NCI-H2171 treated with DMSO at 0.1 percent for 48 hours (cell line): ENCODE measurements around the gene CIT.

Source experiments
- DNase-seq: peaks from one replicate; lab custom pipeline; 2025; lab: John Stamatoyannopoulos, UW

The CIT gene

GRCh38 chr12:119700078-119700477, 177.0 kb downstream of the CIT start:
- DNase-seq, result no peak

- DNase-seq, result no peak
Observed at GRCh38 chr12:119699199-119699760, 177.8 kb downstream of the CIT start.

- no peak for DNase-seq
Observed at GRCh38 chr12:119696943-119697342, 180.2 kb downstream of the CIT start.

DNA sequence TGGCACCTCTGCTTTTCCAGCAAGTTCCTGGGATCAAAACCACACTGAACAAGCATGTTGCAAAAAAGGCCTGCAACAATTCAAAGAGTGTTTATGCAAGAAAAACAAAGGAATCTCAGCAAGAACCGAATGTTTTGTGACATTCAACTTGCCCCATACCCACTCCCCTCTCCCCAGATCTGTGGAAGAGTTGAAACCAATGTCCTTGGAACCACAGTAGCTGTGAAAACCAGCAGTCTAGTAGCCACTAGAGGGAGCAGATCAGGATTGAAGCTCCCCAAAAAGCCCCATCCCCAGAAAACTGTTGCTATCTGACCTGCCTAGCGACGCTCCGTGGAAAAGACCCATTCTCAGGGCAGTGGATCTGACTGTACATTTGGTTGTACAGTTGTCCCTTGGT, 182.1 kb downstream of the CIT start:
- DNase-seq, result peak; percentile 11

GRCh38 chr12:119694111-119694510, 183.0 kb downstream of the CIT start:
- DNase-seq, result no peak

GRCh38 chr12:119693511-119693910, 183.6 kb downstream of the CIT start:
- DNase-seq, result no peak

DNA sequence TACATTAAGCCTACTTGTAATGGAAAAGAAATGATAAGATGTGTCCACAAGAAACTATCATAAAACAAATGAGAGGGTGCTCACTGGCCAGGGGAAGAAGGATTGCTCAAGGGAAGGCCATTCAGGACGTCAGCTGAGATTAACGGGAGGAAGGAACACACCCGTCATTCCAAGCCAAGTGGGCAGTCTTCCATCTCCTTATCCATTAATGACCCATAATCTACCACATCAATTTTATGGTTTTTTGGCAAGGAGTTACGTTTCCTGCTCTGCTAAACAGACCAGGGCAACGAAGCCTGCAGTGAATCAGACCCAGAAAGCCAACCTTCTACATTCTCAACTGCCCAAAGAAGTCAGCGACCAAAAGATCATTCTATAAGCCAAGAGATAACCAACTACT, 184.1 kb downstream of the CIT start:
- no peak for DNase-seq

DNA sequence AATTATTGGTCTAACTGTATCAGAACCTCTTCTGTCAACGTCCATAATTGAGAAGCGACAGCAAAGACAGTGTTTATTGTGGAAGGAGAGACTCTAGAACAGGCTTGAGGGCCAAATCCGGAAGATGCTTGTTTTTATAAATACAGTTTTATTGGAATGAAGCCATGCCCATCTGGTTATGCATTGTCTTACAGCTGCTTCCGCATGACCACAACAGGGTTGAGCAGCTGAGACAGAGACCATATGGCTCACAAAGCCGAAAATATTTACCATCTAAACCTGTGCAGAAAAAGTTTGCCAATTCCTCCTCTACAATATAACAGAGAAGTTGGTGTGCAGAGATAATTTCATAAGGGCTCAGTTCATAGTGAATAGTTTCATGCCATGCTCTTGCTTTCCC, 184.7 kb downstream of the CIT start:
- DNase-seq, result peak; percentile 92

GRCh38 chr12:119691202-119691810, 185.8 kb downstream of the CIT start:
- DNase-seq, result no peak

- no peak for DNase-seq
Observed at GRCh38 chr12:119689935-119690500, 187.1 kb downstream of the CIT start.

- DNase-seq, result no peak
Observed at GRCh38 chr12:119687879-119688278, 189.2 kb downstream of the CIT start.

DNA sequence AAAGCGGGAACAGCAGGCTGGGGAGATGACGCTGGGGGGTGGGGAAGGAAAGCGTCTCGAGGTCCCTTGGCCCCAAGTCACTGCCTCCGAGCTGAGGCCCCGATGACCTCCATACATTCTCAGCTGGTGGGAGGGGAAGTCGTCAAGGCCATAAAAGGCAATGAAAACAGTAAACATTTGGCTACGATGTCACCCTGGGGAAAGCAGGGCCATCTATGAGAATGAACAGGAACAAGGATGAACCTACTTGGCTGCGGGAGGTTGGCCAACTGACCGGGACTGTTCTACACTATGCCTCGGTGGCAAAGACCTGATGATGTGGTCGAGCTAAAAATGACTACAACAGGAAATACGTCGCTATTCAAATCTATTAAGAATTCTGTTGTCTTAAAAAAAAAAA, 189.7 kb downstream of the CIT start:
- DNase-seq, result no peak

DNA sequence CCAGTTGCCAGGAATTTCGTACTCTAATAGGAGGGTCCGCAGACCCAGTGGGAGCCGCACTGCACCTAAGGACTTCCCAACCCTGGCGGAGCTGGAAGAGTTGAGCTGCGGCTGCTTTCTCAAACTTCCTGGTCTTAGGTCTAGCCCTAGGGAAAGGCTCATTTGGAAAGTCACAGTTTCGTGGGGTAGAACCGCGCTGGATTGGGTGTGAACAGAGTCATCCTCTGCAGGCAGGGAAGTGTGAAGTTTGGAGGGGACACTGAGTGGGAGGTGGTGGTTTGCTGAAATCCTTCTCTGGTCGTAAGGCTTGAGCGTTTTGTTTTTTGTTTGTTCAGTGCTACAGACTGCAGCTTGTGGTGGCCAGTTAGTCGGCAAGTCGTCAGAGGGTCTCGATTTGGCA, 190.3 kb downstream of the CIT start:
- no peak for DNase-seq

- DNase-seq, result no peak
Observed at GRCh38 chr12:119686355-119686754, 190.8 kb downstream of the CIT start.

DNA sequence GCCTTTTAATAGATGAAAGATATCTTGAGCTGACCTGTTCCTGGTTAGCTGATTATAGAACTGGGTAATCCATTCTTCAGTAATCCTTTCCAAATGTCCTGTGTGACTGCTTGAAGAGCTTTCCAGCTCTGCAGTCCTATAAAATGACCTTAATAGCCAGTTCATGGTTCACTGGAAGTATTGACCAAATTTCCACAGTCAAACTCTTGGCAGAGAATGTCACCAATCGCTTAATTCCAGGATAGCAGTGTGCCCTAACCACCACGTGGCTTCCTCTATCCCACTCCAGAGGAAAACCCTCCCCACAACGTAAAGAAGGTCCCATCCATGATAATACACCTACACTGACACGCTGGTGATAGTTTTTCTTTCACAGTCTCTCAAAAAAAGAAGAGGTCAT, 191.7 kb downstream of the CIT start:
- DNase-seq, result no peak

- DNase-seq, result no peak
Observed at GRCh38 chr12:119684711-119685369, 192.3 kb downstream of the CIT start.

DNA sequence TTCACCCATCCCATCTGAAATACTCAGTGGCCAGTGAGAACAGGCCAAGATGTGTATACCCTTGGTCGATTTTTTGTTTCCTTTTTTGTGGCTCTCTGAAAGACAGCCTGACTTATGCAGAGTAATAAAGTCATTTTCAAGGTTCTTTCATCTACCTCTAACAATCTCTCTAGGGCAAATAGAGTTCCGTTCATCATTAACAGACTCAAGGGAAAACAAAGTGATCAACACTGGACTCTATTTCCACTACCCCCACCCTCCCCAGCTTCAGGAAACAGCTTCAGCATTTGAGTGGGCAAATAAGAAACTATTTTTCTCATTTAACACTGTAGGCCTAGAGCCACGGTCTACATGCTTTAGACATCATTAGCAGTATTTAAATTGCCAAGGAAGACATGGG, 193.3 kb downstream of the CIT start:
- DNase-seq, result no peak

GRCh38 chr12:119683413-119683812, 193.7 kb downstream of the CIT start:
- DNase-seq, result no peak

DNA sequence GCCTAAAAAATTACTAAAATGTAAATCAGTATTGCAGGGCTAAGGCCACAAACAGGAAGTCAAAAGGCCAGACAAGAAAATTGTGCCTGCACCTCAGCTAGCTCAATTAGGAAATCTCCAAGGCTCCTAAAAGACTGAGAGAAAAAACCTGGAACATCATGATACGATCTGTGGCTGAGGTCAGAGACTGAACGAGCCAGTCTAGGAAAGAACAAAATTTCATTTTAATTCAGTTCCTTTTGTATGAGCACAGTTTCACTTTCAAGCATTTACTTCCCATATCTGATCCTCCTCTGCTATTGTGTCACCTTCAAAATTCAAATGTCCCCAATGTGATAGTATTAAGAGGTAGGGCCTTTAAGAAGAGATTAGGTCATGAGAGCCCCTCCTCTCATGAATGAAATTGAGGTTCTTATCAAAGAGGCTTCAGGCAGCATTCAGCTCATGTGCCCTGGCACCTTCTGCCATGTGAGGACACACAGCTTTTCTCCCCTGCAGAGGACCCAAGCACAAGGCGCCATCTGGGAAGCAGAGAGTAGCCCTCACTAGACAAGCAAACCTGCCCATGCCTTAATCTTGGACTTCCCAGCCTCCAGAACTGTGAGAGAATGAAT, 194.4 kb downstream of the CIT start:
- DNase-seq, result no peak

GRCh38 chr12:119681728-119682638, 195.1 kb downstream of the CIT start:
- DNase-seq, result no peak

- no peak for DNase-seq
Observed at GRCh38 chr12:119681111-119681510, 196.0 kb downstream of the CIT start.

DNA sequence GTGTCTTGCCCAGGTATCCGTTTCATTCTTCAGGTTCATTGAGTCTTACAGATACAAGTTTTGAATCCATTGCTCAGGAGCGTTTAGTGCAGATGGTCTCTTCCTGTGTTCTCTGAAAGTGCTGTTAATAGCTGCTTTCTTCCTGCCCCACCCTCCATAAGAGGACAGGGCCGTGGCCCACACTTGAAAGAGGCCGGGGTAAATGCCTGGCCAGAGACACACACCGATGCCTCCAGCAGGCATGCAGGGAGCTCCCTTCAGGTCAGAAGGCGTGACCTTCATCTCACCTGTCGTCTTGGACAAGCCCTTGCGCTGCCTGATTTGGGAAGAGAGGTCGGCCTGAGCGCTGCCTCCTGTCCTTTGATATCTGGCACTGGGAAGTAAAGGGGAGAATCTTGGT, 197.6 kb downstream of the CIT start:
- no peak for DNase-seq
